AG10803 (cell line): ENCODE results near the gene RHEB.

Source experiments
- DNase-seq: peaks from one replicate; pipeline ENCODE4 v3.0.0; 2010; ENCODE audit warnings: low read depth
- H3K4me3 ChIP-seq: 2 replicates; pipeline ENCODE4 v1.5.1; 2011; ENCODE audit warnings: mild to moderate bottlenecking, low read length, control low read depth
- CTCF ChIP-seq: conservative IDR thresholded peaks from 2 replicates; pipeline ENCODE4 v1.5.1; 2011; ENCODE audit warnings: mild to moderate bottlenecking, low read length, control low read depth, inconsistent platforms

RHEB gene

GRCh38 chr7:151447901-151448260 is 71.8 kb downstream of the RHEB start:
- peak overlapping the region; percentile 39 for H3K4me3 ChIP-seq
- DNase-seq: no peak
- TF ChIP-seq CTCF: no peak

- no peak for TF ChIP-seq CTCF
- H3K4me3 ChIP-seq: no peak overlapping the region
- DNase-seq: no peak
Measured at GRCh38 chr7:151447312-151447711, 72.4 kb downstream of the RHEB start.

GRCh38 chr7:151446412-151446811 is 73.3 kb downstream of the RHEB start:
- no peak overlapping the region for H3K4me3 ChIP-seq
- no peak for TF ChIP-seq CTCF
- no peak for DNase-seq

GRCh38 chr7:151444632-151445031 is 75.1 kb downstream of the RHEB start:
- no peak for TF ChIP-seq CTCF
- no peak for DNase-seq
- no peak overlapping the region for H3K4me3 ChIP-seq

- no peak for TF ChIP-seq CTCF
- no peak overlapping the region for H3K4me3 ChIP-seq
- no peak for DNase-seq
Measured at GRCh38 chr7:151442776-151443496, 76.8 kb downstream of the RHEB start.

GRCh38 chr7:151440799-151441445 is 78.8 kb downstream of the RHEB start:
- H3K4me3 ChIP-seq: no peak overlapping the region

More at GRCh38 chr7:151440799-151441445, 78.8 kb downstream of the RHEB start:
- TF ChIP-seq CTCF: no peak
- DNase-seq: no peak
